HepG2 (cell line): Measurements from ENCODE around the gene TEKT5.

Source experiments
- BRD4 ChIP-seq: sonication (generic); formaldehyde crosslinking; IDR thresholded peaks from 2 replicates; pipeline ENCODE4 v1.4.0; 2020; ENCODE audit warnings: missing genetic modification reagents
- KDM5A ChIP-seq: fragments of 200-600 bp; sonication (generic); IDR thresholded peaks from 2 replicates; pipeline ENCODE4 v1.7.0; 2018; ENCODE audit warnings: antibody characterized with exemption, mild to moderate bottlenecking, low read length, borderline replicate concordance
- NCOR1 ChIP-seq: fragments of 200-600 bp; sonication (generic); IDR thresholded peaks from 2 replicates; pipeline ENCODE4 v1.7.0; 2017; ENCODE audit warnings: antibody characterized with exemption, low read length, borderline replicate concordance
- POLR2AphosphoS5 ChIP-seq: IDR thresholded peaks from 2 replicates; pipeline ENCODE4 v1.6.1; 2012; ENCODE audit warnings: low read depth, low read length
- RXRA ChIP-seq: sonication (generic); formaldehyde crosslinking; IDR thresholded peaks from 2 replicates; pipeline ENCODE4 v1.5.1; 2020; ENCODE audit warnings: missing genetic modification reagents
- TAF15 ChIP-seq: fragments of 200-400 bp; formaldehyde crosslinking; IDR thresholded peaks from one replicate; pipeline ENCODE4 v1.6.1; 2018; ENCODE audit warnings: mild to moderate bottlenecking, low read depth, low read length; ENCODE audit not compliant: poor library complexity, severe bottlenecking
- TF ChIP-seq, protein P1 (sequence below): sonication (generic); formaldehyde crosslinking; IDR thresholded peaks from 2 replicates; pipeline ENCODE4 v1.5.0; 2020; ENCODE audit warnings: mild to moderate bottlenecking, missing genetic modification reagents, moderate library complexity
- TF ChIP-seq, protein P2 (sequence below): sonication (generic); formaldehyde crosslinking; IDR thresholded peaks from 2 replicates; pipeline ENCODE4 v1.4.0; 2020; ENCODE audit warnings: missing genetic modification reagents, mild to moderate bottlenecking, borderline replicate concordance

GRCh38 chr16:10616756-10617640 is 77.7 kb downstream of the TEKT5 start:
- TF ChIP-seq POLR2AphosphoS5 (peak; percentile 86), KDM5A (no peak), BRD4 (CRISPR knock-in tag) (no peak), TAF15 (peak; percentile 88), RXRA (peak; percentile 69; the same call in 1 of the 2 replicates), NCOR1 (peak; percentile 55; the same call in 1 of the 2 replicates)
- TF ChIP-seq, protein P1, sequence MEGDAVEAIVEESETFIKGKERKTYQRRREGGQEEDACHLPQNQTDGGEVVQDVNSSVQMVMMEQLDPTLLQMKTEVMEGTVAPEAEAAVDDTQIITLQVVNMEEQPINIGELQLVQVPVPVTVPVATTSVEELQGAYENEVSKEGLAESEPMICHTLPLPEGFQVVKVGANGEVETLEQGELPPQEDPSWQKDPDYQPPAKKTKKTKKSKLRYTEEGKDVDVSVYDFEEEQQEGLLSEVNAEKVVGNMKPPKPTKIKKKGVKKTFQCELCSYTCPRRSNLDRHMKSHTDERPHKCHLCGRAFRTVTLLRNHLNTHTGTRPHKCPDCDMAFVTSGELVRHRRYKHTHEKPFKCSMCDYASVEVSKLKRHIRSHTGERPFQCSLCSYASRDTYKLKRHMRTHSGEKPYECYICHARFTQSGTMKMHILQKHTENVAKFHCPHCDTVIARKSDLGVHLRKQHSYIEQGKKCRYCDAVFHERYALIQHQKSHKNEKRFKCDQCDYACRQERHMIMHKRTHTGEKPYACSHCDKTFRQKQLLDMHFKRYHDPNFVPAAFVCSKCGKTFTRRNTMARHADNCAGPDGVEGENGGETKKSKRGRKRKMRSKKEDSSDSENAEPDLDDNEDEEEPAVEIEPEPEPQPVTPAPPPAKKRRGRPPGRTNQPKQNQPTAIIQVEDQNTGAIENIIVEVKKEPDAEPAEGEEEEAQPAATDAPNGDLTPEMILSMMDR, result peak; percentile 61
- TF ChIP-seq, protein P2, sequence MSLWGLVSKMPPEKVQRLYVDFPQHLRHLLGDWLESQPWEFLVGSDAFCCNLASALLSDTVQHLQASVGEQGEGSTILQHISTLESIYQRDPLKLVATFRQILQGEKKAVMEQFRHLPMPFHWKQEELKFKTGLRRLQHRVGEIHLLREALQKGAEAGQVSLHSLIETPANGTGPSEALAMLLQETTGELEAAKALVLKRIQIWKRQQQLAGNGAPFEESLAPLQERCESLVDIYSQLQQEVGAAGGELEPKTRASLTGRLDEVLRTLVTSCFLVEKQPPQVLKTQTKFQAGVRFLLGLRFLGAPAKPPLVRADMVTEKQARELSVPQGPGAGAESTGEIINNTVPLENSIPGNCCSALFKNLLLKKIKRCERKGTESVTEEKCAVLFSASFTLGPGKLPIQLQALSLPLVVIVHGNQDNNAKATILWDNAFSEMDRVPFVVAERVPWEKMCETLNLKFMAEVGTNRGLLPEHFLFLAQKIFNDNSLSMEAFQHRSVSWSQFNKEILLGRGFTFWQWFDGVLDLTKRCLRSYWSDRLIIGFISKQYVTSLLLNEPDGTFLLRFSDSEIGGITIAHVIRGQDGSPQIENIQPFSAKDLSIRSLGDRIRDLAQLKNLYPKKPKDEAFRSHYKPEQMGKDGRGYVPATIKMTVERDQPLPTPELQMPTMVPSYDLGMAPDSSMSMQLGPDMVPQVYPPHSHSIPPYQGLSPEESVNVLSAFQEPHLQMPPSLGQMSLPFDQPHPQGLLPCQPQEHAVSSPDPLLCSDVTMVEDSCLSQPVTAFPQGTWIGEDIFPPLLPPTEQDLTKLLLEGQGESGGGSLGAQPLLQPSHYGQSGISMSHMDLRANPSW, result no peak
